OCI-LY3 (cell line): Measurements from ENCODE around the gene STK4.

ENCODE experiments used
- H2AFZ ChIP-seq: fragments of 200-600, 300-600 bp; shearing (Covaris generic); 2 replicates; pipeline ENCODE4 v1.6.0; 2014; ENCODE audit warnings: antibody characterized with exemption, low read depth, low read length
- H3K27ac ChIP-seq: fragments of 200-600, 300-600 bp; sonication (generic); 2 replicates; pipeline ENCODE4 v1.5.1; 2014; ENCODE audit warnings: mild to moderate bottlenecking, low read length, moderate library complexity, mixed read lengths
- H3K27me3 ChIP-seq: fragments of 200-600, 300-600 bp; sonication (generic); 2 replicates; pipeline ENCODE4 v1.6.1; 2014; ENCODE audit warnings: low read depth, low read length, mixed read lengths
- H3K36me3 ChIP-seq: fragments of 200-600, 300-600 bp; sonication (generic); replicated peaks from 2 replicates; pipeline ENCODE3; 2014; ENCODE audit warnings: low read depth, low read length, mixed read lengths
- H3K4me1 ChIP-seq: fragments of 300-600, 200-600 bp; sonication (generic); 2 replicates; pipeline ENCODE4 v1.6.1; 2014; ENCODE audit warnings: low read length, mixed read lengths
- H3K4me2 ChIP-seq: fragments of 200-600, 300-600 bp; sonication (generic); 2 replicates; pipeline ENCODE4 v1.6.1; 2014; ENCODE audit warnings: low read length, mixed read lengths
- H3K4me3 ChIP-seq: fragments of 300-600, 200-600 bp; sonication (generic); 2 replicates; pipeline ENCODE4 v1.5.1; 2014; ENCODE audit warnings: antibody characterized with exemption, mild to moderate bottlenecking, low read length, moderate library complexity
- H3K79me2 ChIP-seq: fragments of 300-600, 200-600 bp; shearing (Covaris generic); 2 replicates; pipeline ENCODE4 v1.6.1; 2014; ENCODE audit warnings: mild to moderate bottlenecking, low read length, mixed read lengths
- H3K9ac ChIP-seq: fragments of 300-600, 200-600 bp; shearing (Covaris generic); 2 replicates; pipeline ENCODE4 v1.6.0; 2014; ENCODE audit warnings: mild to moderate bottlenecking, low read length, moderate library complexity
- H3K9me3 ChIP-seq: fragments of 200-600, 300-600 bp; shearing (Covaris generic); 2 replicates; pipeline ENCODE4 v1.6.1; 2014; ENCODE audit warnings: low read length, mixed read lengths; ENCODE audit not compliant: insufficient read depth
- H4K20me1 ChIP-seq: fragments of 200-600, 300-600 bp; sonication (generic); 2 replicates; pipeline ENCODE4 v1.6.1; 2016; ENCODE audit warnings: low read length, mixed read lengths; ENCODE audit not compliant: insufficient read depth
- CTCF ChIP-seq: fragments of 200-600, 300-600 bp; sonication (generic); IDR thresholded peaks from 2 replicates; pipeline ENCODE4 v1.5.1; 2014; ENCODE audit warnings: antibody characterized with exemption, low read length, low read depth
- EZH2phosphoT487 ChIP-seq: fragments of 200-600 bp; shearing (Covaris generic); IDR thresholded peaks from 2 replicates; pipeline ENCODE4 v1.6.1; 2018; ENCODE audit warnings: antibody characterized with exemption, mixed run types, low read depth

STK4 gene

DNA sequence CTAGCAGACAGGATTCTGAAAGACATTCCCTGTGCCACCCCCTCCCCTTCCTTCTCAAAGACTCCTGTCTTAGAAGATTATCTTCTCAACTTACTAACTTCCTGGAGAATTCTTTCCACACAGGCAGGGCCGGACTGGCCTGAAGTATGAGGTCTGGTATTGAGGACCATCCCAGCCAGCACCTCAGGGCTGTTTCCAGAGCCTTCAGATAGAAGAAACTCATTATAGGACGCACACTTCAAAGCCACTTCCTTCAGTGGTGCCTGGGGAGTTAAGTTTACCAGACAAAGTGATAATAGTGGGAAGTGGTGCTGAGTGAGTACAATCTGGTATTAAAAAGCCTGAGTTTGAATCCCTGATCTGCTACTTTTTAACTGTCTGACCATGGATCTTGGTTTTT is 119.0 kb downstream of the STK4 start:
- peaks cover 68% of the 10 kb centered on the region for H4K20me1 ChIP-seq
- no peak overlapping the region for H2AFZ ChIP-seq
- TF ChIP-seq CTCF = no peak
- TF ChIP-seq EZH2phosphoT487 = no peak
- H3K27me3 ChIP-seq = no peaks in the 10 kb centered on the region
- no peaks in the 10 kb centered on the region for H3K9me3 ChIP-seq
- H3K27ac ChIP-seq = no peak overlapping the region
- H3K4me1 ChIP-seq = peaks cover 11% of the 10 kb centered on the region; the same call in 1 of the 2 replicates
- H3K4me2 ChIP-seq = no peak overlapping the region
- H3K36me3 ChIP-seq = peaks cover 95% of the 10 kb centered on the region
- H3K4me3 ChIP-seq = no peak overlapping the region
- no peak overlapping the region for H3K9ac ChIP-seq
- H3K79me2 ChIP-seq = peaks cover 47% of the 10 kb centered on the region

GRCh38 chr20:45085867-45086266 is 119.6 kb downstream of the STK4 start:
- Histone ChIP-seq H3K4me1 (peaks cover 11% of the 10 kb centered on the region; the same call in 1 of the 2 replicates), H3K36me3 (peaks cover 95% of the 10 kb centered on the region), H4K20me1 (peaks cover 62% of the 10 kb centered on the region), H3K27ac (0 out of 2 replicates have a peak overlapping the region, but pooled peaks have one; percentile 0), H3K27me3 (no peaks in the 10 kb centered on the region), H3K4me3 (no peak overlapping the region), H2AFZ (no peak overlapping the region), H3K79me2 (peaks cover 41% of the 10 kb centered on the region), H3K9ac (no peak overlapping the region), H3K9me3 (no peaks in the 10 kb centered on the region), H3K4me2 (no peak overlapping the region)
- TF ChIP-seq CTCF (peak; percentile 40), EZH2phosphoT487 (no peak)

DNA sequence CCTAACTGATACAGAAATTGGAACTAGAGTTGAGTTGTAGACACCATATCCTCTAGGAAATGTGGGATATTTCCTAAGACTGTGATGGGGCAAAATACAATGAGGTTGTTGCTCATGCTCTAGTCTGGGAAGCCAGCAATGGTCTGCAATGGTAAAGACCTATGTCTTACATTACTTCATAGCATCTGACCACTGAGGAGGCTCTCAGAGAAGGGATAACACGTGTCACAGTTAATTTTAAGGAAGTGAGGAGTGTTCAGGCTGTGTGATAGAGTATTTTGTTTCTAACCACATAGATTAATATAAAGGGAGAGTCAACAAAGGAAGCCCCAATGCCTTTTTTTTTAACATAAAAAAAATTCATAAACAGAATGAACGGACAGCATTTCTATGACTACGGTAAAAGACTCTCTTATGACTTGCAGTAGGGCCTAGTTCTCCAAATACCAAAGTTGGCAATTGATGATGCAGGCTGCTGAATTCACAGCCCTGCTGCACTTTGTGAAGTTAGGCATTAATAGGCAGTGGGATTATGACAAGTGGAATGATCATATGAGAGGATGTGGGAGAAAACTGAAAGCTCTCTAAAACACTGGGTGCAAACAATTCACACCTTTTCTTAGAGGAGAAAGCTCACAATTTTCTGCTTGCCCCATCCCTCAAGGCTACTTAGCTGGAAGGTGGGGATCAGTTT is 120.9 kb downstream of the STK4 start:
- no peak overlapping the region for H3K9ac ChIP-seq

GRCh38 chr20:45087814-45088213 is 121.5 kb downstream of the STK4 start:
- Histone ChIP-seq H3K36me3 (peaks cover 95% of the 10 kb centered on the region), H3K9me3 (no peaks in the 10 kb centered on the region), H3K4me2 (no peak overlapping the region), H3K4me3 (no peak overlapping the region), H3K4me1 (peaks cover 11% of the 10 kb centered on the region; the same call in 1 of the 2 replicates), H2AFZ (no peak overlapping the region), H3K27me3 (no peaks in the 10 kb centered on the region), H3K27ac (no peak overlapping the region), H3K79me2 (peaks cover 27% of the 10 kb centered on the region), H4K20me1 (peaks cover 62% of the 10 kb centered on the region), H3K9ac (no peak overlapping the region)
- no peak for TF ChIP-seq CTCF
- no peak for TF ChIP-seq EZH2phosphoT487

More for the DNA sequence above, 120.9 kb downstream of the STK4 start:
- Histone ChIP-seq H3K27ac (peak overlapping the region; percentile 8), H3K9me3 (no peaks in the 10 kb centered on the region), H3K27me3 (no peaks in the 10 kb centered on the region), H3K79me2 (peaks cover 32% of the 10 kb centered on the region), H3K4me2 (no peak overlapping the region), H4K20me1 (peaks cover 61% of the 10 kb centered on the region), H3K36me3 (peaks cover 95% of the 10 kb centered on the region), H3K4me3 (no peak overlapping the region), H3K4me1 (peaks cover 11% of the 10 kb centered on the region; the same call in 1 of the 2 replicates), H2AFZ (no peak overlapping the region)
- TF ChIP-seq EZH2phosphoT487 (no peak), CTCF (no peak)
